Keratinocyte (primary cell): ENCODE measurements around the gene C2CD3. TPM values are rescaled to one million over a fixed set of nuclear protein-coding genes. Genes with fewer than 3 reads are reported as not detected.

ENCODE experiments used
- DNase-seq: peaks from one replicate; pipeline ENCODE4 v3.0.0-alpha.2; 2011; ENCODE audit warnings: low read depth, missing footprints, low spot score
- FAIRE-seq: peaks from 2 replicates; lab custom pipeline; 2011; peaks lifted over from hg19 to GRCh38; lab: Jason Lieb, UNC
- H2AFZ ChIP-seq: 2 replicates; pipeline ENCODE4 v1.6.0; 2012; ENCODE audit warnings: low read length, control low read depth, inconsistent platforms; ENCODE audit not compliant: control insufficient read depth
- H3K27ac ChIP-seq: 2 replicates; pipeline ENCODE4 v1.5.1; 2011; ENCODE audit warnings: low read length; ENCODE audit not compliant: control insufficient read depth, insufficient read depth
- H3K27me3 ChIP-seq: 3 replicates; pipeline ENCODE4 v1.6.0; 2011; ENCODE audit warnings: low read length; ENCODE audit not compliant: control insufficient read depth, insufficient read depth; ENCODE audit errors: extremely low read depth
- H3K36me3 ChIP-seq, 2 experiments: 2 replicates in 1 of 2; 3 replicates in 1 of 2; pipeline ENCODE4 v1.5.1; 2011; ENCODE audit warnings: low read length in 2 of 2, mild to moderate bottlenecking in 1 of 2; ENCODE audit not compliant: control insufficient read depth in 2 of 2, insufficient read depth in 2 of 2; ENCODE audit errors: extremely low read depth in 1 of 2
- H3K4me1 ChIP-seq: 3 replicates; pipeline ENCODE4 v1.5.1; 2011; ENCODE audit warnings: low read length; ENCODE audit not compliant: control insufficient read depth, insufficient read depth; ENCODE audit errors: extremely low read depth
- H3K4me2 ChIP-seq: 3 replicates; pipeline ENCODE4 v1.6.0; 2011; ENCODE audit warnings: low read depth, low read length; ENCODE audit not compliant: control insufficient read depth, insufficient read depth; ENCODE audit errors: extremely low read depth
- H3K4me3 ChIP-seq, 3 experiments: fragments of 200-600 bp in 1 of 3; sonication (generic) in 1 of 3; 2 replicates in 2 of 3; 3 replicates in 1 of 3; pipeline ENCODE4 v1.5.1; 2011 to 2016; ENCODE audit warnings: low read length in 3 of 3, mild to moderate bottlenecking in 3 of 3, control low read depth in 2 of 3, inconsistent platforms in 1 of 3, low read depth in 1 of 3, mixed read lengths in 1 of 3, mixed run types in 1 of 3, moderate library complexity in 1 of 3; ENCODE audit not compliant: control insufficient read depth in 2 of 3, insufficient read depth in 2 of 3; ENCODE audit errors: extremely low read depth in 1 of 3
- H3K79me2 ChIP-seq: 2 replicates; pipeline ENCODE4 v1.6.0; 2012; ENCODE audit warnings: low read length; ENCODE audit not compliant: control insufficient read depth, insufficient read depth
- H3K9ac ChIP-seq: 3 replicates; pipeline ENCODE4 v1.6.0; 2011; ENCODE audit warnings: low read length; ENCODE audit not compliant: control insufficient read depth, insufficient read depth; ENCODE audit errors: extremely low read depth
- H3K9me1 ChIP-seq: 3 replicates; pipeline ENCODE4 v1.6.0; 2011; ENCODE audit warnings: low read length; ENCODE audit not compliant: control insufficient read depth, insufficient read depth; ENCODE audit errors: extremely low read depth
- H3K9me3 ChIP-seq: 2 replicates; pipeline ENCODE4 v1.5.1; 2012; ENCODE audit warnings: low read depth, low read length; ENCODE audit not compliant: control insufficient read depth
- H4K20me1 ChIP-seq: 3 replicates; pipeline ENCODE4 v1.6.0; 2011; ENCODE audit warnings: low read length; ENCODE audit not compliant: control insufficient read depth, insufficient read depth; ENCODE audit errors: extremely low read depth
- EZH2 ChIP-seq: IDR thresholded peaks from one replicate; pipeline ENCODE4 v1.6.1; 2012; ENCODE audit warnings: inconsistent platforms, mild to moderate bottlenecking, low read length, moderate library complexity
- dilution Hi-C: fragments of 300-500 bp; cut with MboI; formaldehyde crosslinking; loops from one replicate; pipeline ENCODE4 v1.7.0; 2020; ENCODE audit warnings: low sequenced_read_pairs; ENCODE audit not compliant: extremely low pct_ligation_motif_present
- polyA plus RNA-seq, 5 experiments: library from polyadenylated mRNA; depleted of rRNA in 3 of 5; stranded (reverse) in 3 of 5; stranded (forward) in 1 of 5; unstranded in 1 of 5; fragments of >200 nt; gene quantifications; 1 replicate in 1 of 5; 2 replicates in 3 of 5; 3 replicates in 1 of 5; pipeline versions ENCODE4 v1.2.1 to v1.2.3, GENCODE V29; 2011 to 2012; ENCODE audit warnings: missing spikeins in 2 of 5, low read depth in 1 of 5, low replicate concordance in 1 of 5
- TF ChIP-seq, protein P1 (sequence below), 3 experiments: IDR thresholded peaks in 1 of 3; conservative IDR thresholded peaks in 1 of 3; optimal IDR thresholded peaks in 1 of 3; 2 replicates in 2 of 3; 3 replicates in 1 of 3; pipeline versions ENCODE3 to v1.5.1; 2011; ENCODE audit warnings: low read length in 3 of 3, mild to moderate bottlenecking in 3 of 3, moderate library complexity in 2 of 3, control low read depth in 1 of 3, inconsistent platforms in 1 of 3; ENCODE audit not compliant: insufficient read depth in 2 of 3; ENCODE audit errors: extremely low read depth in 1 of 3

The C2CD3 gene
- polyA plus RNA-seq, 1 donor (not counting 4 experiments of a cell fraction or from before 2014, with no cell fraction given) = 9.8 TPM

GRCh38 chr11:73999581-74000306 is 171.1 kb downstream of the C2CD3 start:
- no peak for TF ChIP-seq EZH2
- TF ChIP-seq, protein P1, sequence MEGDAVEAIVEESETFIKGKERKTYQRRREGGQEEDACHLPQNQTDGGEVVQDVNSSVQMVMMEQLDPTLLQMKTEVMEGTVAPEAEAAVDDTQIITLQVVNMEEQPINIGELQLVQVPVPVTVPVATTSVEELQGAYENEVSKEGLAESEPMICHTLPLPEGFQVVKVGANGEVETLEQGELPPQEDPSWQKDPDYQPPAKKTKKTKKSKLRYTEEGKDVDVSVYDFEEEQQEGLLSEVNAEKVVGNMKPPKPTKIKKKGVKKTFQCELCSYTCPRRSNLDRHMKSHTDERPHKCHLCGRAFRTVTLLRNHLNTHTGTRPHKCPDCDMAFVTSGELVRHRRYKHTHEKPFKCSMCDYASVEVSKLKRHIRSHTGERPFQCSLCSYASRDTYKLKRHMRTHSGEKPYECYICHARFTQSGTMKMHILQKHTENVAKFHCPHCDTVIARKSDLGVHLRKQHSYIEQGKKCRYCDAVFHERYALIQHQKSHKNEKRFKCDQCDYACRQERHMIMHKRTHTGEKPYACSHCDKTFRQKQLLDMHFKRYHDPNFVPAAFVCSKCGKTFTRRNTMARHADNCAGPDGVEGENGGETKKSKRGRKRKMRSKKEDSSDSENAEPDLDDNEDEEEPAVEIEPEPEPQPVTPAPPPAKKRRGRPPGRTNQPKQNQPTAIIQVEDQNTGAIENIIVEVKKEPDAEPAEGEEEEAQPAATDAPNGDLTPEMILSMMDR (optimal IDR thresholded peaks at IDR 0.05 in 1 of 3, IDR thresholded peaks at IDR 0.05 in 1 of 3, conservative IDR thresholded peaks at IDR 0.05 in 1 of 3; ENCODE audit: extremely low read depth in 1 of 3, insufficient read depth in 2 of 3, low read length in 3 of 3) = no peak
- H3K4me3 ChIP-seq = no peak overlapping the region
- H2AFZ ChIP-seq = no peak overlapping the region
- peaks cover 0 to 4% of the 10 kb centered on the region in 2 experiments for H3K36me3 ChIP-seq
- no peak for DNase-seq
- H3K27me3 ChIP-seq = no peaks in the 10 kb centered on the region
- no peaks in the 10 kb centered on the region for H3K79me2 ChIP-seq
- no peak overlapping the region for H3K27ac ChIP-seq
- no peaks in the 10 kb centered on the region for H3K4me1 ChIP-seq
- no peak for FAIRE-seq
- H3K9me1 ChIP-seq = no peaks in the 10 kb centered on the region
- H3K9me3 ChIP-seq = no peaks in the 10 kb centered on the region
- dilution Hi-C loops = no loop called here
- H3K4me2 ChIP-seq = no peak overlapping the region
- H3K9ac ChIP-seq = no peak overlapping the region
- no peaks in the 10 kb centered on the region for H4K20me1 ChIP-seq

- no peak for FAIRE-seq
- Histone ChIP-seq H3K9ac (no peak overlapping the region), H3K9me1 (no peaks in the 10 kb centered on the region), H3K27ac (no peak overlapping the region), H2AFZ (no peak overlapping the region), H3K4me1 (no peaks in the 10 kb centered on the region), H3K4me2 (no peak overlapping the region), H4K20me1 (no peaks in the 10 kb centered on the region), H3K4me3 (no peak overlapping the region), H3K27me3 (no peaks in the 10 kb centered on the region), H3K36me3 (peaks cover 0 to 2% of the 10 kb centered on the region in 2 experiments), H3K9me3 (no peaks in the 10 kb centered on the region), H3K79me2 (no peaks in the 10 kb centered on the region)
- no peak for TF ChIP-seq EZH2
- TF ChIP-seq, protein P1 (optimal IDR thresholded peaks at IDR 0.05 in 1 of 3, IDR thresholded peaks at IDR 0.05 in 1 of 3, conservative IDR thresholded peaks at IDR 0.05 in 1 of 3; ENCODE audit: extremely low read depth in 1 of 3, insufficient read depth in 2 of 3, low read length in 3 of 3) = no peak
- DNase-seq = no peak
- dilution Hi-C loops = no loop called here
Measured at GRCh38 chr11:73998846-73999575, 171.8 kb downstream of the C2CD3 start.
